ENCODE data around the gene WIPF2.

- peak; percentile 38 for TF ChIP-seq CTCF (conservative IDR thresholded peaks at IDR 0.05; ENCODE audit: low read depth, low read length)
- no peak for TF ChIP-seq EZH2 (IDR thresholded peaks at IDR 0.05; ENCODE audit: low read length, unreplicated experiment)
Measured at GRCh38 chr17:40317345-40317873, 98.3 kb downstream of the WIPF2 start.
